ENCODE measurements around the gene DSPP. TPM values are rescaled to one million over a fixed set of nuclear protein-coding genes. Genes with fewer than 3 reads are reported as not detected.
"Not testable (repeated sequence)": the region's sequence is repeated elsewhere in the genome, so short reads cannot be mapped to it uniquely, and the experiment has no call there.

Gene DSPP
- total and polyA plus RNA-seq, 5 donors from 2014 or later, result not detected

DNA sequence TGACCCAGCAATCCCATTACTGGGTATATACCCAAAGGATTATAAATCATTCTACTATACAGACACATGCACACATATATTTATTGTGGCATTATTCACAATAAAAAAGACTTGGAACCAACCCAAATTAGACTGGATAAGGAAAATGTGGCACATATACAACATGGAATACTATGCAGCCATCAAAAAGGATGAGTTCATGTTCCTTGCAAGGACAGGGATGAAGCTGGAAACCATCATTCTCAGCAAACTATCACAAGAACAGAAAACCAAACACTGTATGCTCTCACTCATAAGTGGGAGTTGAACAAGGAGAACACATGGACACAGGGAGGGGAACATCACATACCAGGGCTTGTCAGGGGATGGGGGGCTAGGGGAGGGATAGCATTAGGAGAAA is 34.0 kb upstream of the DSPP start:
- H3K4me1 Mint-ChIP-seq; H3K9me3 Mint-ChIP-seq; H3K27me3 Mint-ChIP-seq; DNase-seq; H3K27ac ChIP-seq (ENCODE audit: insufficient read depth, low read length, poor library complexity, severe bottlenecking); H3K4me3 ChIP-seq (ENCODE audit: low read depth, low read length); H3K4me1 ChIP-seq (ENCODE audit: control insufficient read depth, insufficient read depth, low read length, poor library complexity, severe bottlenecking); H3K36me3 Mint-ChIP-seq; H3K4me3 Mint-ChIP-seq; H3K27me3 ChIP-seq (ENCODE audit: control insufficient read depth, insufficient read depth, low read length); H3K27ac Mint-ChIP-seq; H3K9me3 ChIP-seq (ENCODE audit: control insufficient read depth in 2 of 2, low read length in 2 of 2); H3K36me3 ChIP-seq (ENCODE audit: control insufficient read depth, insufficient read depth, low read length); ATAC-seq (ENCODE audit: low read depth in 2 of 2): not testable (repeated sequence)

DNA sequence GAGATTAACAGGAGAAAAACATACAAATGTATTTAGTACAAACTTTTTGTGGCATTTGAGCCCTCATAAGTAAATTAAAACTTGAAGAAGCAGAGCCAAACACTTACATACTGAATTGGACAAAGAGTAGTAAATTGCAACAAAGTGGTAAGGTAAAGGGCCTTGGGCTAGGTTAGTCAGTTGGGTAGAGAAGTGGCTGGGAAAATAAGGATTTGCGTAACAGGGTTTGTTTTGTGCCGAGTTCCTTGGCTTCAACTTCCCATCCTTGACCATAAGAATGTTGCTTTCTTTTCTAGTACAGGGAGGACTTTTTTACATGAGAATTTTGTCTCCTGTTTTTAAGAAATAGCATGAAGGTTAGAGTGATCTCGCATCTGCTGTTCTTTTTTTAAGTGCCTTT is 33.3 kb upstream of the DSPP start:
- peaks cover 0 to 1% (median 0%) of the 10 kb centered on the region in 7 donors for H3K9me3 Mint-ChIP-seq
- Histone ChIP-seq H3K36me3 (ENCODE audit: control insufficient read depth, insufficient read depth, low read length) (no peaks in the 10 kb centered on the region), H3K4me1 (ENCODE audit: control insufficient read depth, insufficient read depth, low read length, poor library complexity, severe bottlenecking) (no peaks in the 10 kb centered on the region)

DNA sequence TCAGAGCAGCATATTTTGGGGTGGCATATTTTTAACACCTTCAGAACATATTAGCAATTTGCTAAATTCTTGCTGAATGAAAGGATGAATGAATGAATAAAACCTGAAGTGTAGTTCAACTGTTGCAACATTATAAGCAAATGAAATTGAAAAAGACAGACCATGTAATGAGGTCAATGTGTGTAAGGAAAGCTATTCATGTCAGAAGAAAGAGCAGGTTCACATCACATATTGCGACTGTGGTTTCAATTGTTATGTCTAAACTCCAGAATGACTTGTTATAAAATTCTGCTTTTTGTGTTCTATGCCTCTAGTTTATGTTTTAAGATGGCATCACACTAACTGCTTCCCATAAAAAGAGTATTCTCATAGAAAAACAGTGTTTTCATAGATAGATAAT is 32.9 kb upstream of the DSPP start:
- H3K36me3 ChIP-seq (ENCODE audit: control insufficient read depth, insufficient read depth, low read length), result no peaks in the 10 kb centered on the region
- H3K4me1 ChIP-seq (ENCODE audit: control insufficient read depth, insufficient read depth, low read length, poor library complexity, severe bottlenecking), result no peaks in the 10 kb centered on the region
- Mint-ChIP-seq H3K9me3 (peaks cover 0 to 1% (median 0%) of the 10 kb centered on the region in 7 donors), H3K27ac (no peak overlapping the region), H3K36me3 (no peaks in the 10 kb centered on the region), H3K4me1 (no peaks in the 10 kb centered on the region), H3K27me3 (peaks cover 8% of the 10 kb centered on the region), H3K4me3 (no peak overlapping the region)
- ATAC-seq (ENCODE audit: low read depth in 2 of 2) (no peak), DNase-seq (no peak)
- H3K9me3 ChIP-seq (ENCODE audit: control insufficient read depth in 2 of 2, low read length in 2 of 2), result no peaks in the 10 kb centered on the region
- H3K27ac ChIP-seq (ENCODE audit: insufficient read depth, low read length, poor library complexity, severe bottlenecking), result no peak overlapping the region
- H3K4me3 ChIP-seq (ENCODE audit: low read depth, low read length), result no peak overlapping the region
- H3K27me3 ChIP-seq (ENCODE audit: control insufficient read depth, insufficient read depth, low read length), result no peaks in the 10 kb centered on the region

More for the DNA sequence above, 33.3 kb upstream of the DSPP start:
- peaks cover 8% of the 10 kb centered on the region for H3K27me3 Mint-ChIP-seq
- ATAC-seq (ENCODE audit: low read depth in 2 of 2) (no peak), DNase-seq (no peak)
- Histone ChIP-seq H3K9me3 (ENCODE audit: control insufficient read depth in 2 of 2, low read length in 2 of 2) (no peaks in the 10 kb centered on the region), H3K27ac (ENCODE audit: insufficient read depth, low read length, poor library complexity, severe bottlenecking) (no peak overlapping the region), H3K4me3 (ENCODE audit: low read depth, low read length) (no peak overlapping the region), H3K27me3 (ENCODE audit: control insufficient read depth, insufficient read depth, low read length) (no peaks in the 10 kb centered on the region)
- no peak overlapping the region for H3K4me3 Mint-ChIP-seq
- no peaks in the 10 kb centered on the region for H3K4me1 Mint-ChIP-seq
- H3K36me3 Mint-ChIP-seq, result no peaks in the 10 kb centered on the region
- H3K27ac Mint-ChIP-seq, result no peak overlapping the region

DNA sequence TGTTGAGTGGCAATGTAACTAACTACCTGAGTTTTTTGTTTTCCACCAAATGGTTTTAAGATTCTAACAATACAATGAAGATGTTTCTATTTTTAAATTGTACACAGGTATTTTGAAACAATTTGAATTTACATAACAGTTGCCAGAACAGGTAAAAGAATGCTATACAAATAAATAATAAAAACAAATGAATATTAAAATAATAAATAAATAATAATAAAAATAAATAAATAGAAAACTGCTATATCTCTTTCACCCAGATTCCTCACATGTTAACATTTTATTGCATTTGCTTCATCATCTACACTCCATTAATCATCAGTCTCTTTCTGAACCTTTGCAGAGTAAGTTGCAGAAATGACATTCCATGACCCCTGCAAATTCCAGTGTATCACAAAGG is 32.3 kb upstream of the DSPP start:
- no peak for DNase-seq
- H3K27me3 Mint-ChIP-seq, result peaks cover 8% of the 10 kb centered on the region
- peaks cover 0 to 1% (median 0%) of the 10 kb centered on the region in 7 donors for H3K9me3 Mint-ChIP-seq
- H3K4me1 Mint-ChIP-seq, result no peaks in the 10 kb centered on the region
- no peak overlapping the region for H3K4me3 ChIP-seq (ENCODE audit: low read depth, low read length)
- no peak overlapping the region for H3K27ac ChIP-seq (ENCODE audit: insufficient read depth, low read length, poor library complexity, severe bottlenecking)
- H3K36me3 ChIP-seq (ENCODE audit: control insufficient read depth, insufficient read depth, low read length), result no peaks in the 10 kb centered on the region
- H3K9me3 ChIP-seq (ENCODE audit: control insufficient read depth in 2 of 2, low read length in 2 of 2), result no peaks in the 10 kb centered on the region
- H3K27ac Mint-ChIP-seq, result no peak overlapping the region
- H3K27me3 ChIP-seq (ENCODE audit: control insufficient read depth, insufficient read depth, low read length), result no peaks in the 10 kb centered on the region
- ATAC-seq (ENCODE audit: low read depth in 2 of 2), result no peak
- no peaks in the 10 kb centered on the region for H3K36me3 Mint-ChIP-seq
- H3K4me1 ChIP-seq (ENCODE audit: control insufficient read depth, insufficient read depth, low read length, poor library complexity, severe bottlenecking), result no peaks in the 10 kb centered on the region
- H3K4me3 Mint-ChIP-seq, result no peak overlapping the region

DNA sequence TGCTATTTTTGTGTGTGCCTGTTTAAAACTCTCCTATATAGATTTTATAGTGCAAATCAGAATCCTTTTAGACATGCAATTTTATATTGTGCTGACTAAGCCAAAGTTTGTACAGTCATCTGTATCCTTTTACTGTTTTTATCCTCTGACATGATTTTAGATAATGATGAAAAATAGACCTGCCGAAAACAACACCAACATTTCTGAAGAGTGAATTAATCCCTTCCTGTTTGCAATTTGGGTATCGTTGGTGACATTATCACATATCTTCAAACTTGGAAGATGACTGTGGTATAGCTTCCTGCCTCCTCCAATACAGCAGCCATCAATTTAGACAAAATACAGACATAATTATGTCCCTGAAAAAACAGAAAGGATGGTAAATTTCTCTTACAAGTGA is 28.9 kb upstream of the DSPP start:
- Mint-ChIP-seq H3K27ac (no peak overlapping the region), H3K4me1 (no peaks in the 10 kb centered on the region), H3K9me3 (no peaks in the 10 kb centered on the region), H3K36me3 (no peaks in the 10 kb centered on the region), H3K27me3 (peaks cover 8% of the 10 kb centered on the region), H3K4me3 (no peak overlapping the region)
- Histone ChIP-seq H3K4me3 (ENCODE audit: low read depth, low read length) (no peak overlapping the region), H3K4me1 (ENCODE audit: control insufficient read depth, insufficient read depth, low read length, poor library complexity, severe bottlenecking) (no peaks in the 10 kb centered on the region), H3K27ac (ENCODE audit: insufficient read depth, low read length, poor library complexity, severe bottlenecking) (no peak overlapping the region), H3K27me3 (ENCODE audit: control insufficient read depth, insufficient read depth, low read length) (no peaks in the 10 kb centered on the region), H3K36me3 (ENCODE audit: control insufficient read depth, insufficient read depth, low read length) (no peaks in the 10 kb centered on the region), H3K9me3 (ENCODE audit: control insufficient read depth in 2 of 2, low read length in 2 of 2) (no peaks in the 10 kb centered on the region)
- DNase-seq (no peak), ATAC-seq (ENCODE audit: low read depth in 2 of 2) (no peak)

GRCh38 chr4:87580057-87580456 is 28.3 kb upstream of the DSPP start:
- Histone ChIP-seq H3K4me1 (ENCODE audit: control insufficient read depth, insufficient read depth, low read length, poor library complexity, severe bottlenecking) (no peaks in the 10 kb centered on the region), H3K9me3 (ENCODE audit: control insufficient read depth in 2 of 2, low read length in 2 of 2) (no peaks in the 10 kb centered on the region), H3K27ac (ENCODE audit: insufficient read depth, low read length, poor library complexity, severe bottlenecking) (no peak overlapping the region), H3K27me3 (ENCODE audit: control insufficient read depth, insufficient read depth, low read length) (no peaks in the 10 kb centered on the region), H3K4me3 (ENCODE audit: low read depth, low read length) (no peak overlapping the region), H3K36me3 (ENCODE audit: control insufficient read depth, insufficient read depth, low read length) (no peaks in the 10 kb centered on the region)
- H3K27ac Mint-ChIP-seq, result no peak overlapping the region
- no peak for DNase-seq
- H3K4me3 Mint-ChIP-seq, result no peak overlapping the region
- H3K4me1 Mint-ChIP-seq, result no peaks in the 10 kb centered on the region
- ATAC-seq (ENCODE audit: low read depth in 2 of 2), result no peak
- H3K27me3 Mint-ChIP-seq, result peaks cover 8% of the 10 kb centered on the region
- H3K9me3 Mint-ChIP-seq, result no peaks in the 10 kb centered on the region
- no peaks in the 10 kb centered on the region for H3K36me3 Mint-ChIP-seq

DNA sequence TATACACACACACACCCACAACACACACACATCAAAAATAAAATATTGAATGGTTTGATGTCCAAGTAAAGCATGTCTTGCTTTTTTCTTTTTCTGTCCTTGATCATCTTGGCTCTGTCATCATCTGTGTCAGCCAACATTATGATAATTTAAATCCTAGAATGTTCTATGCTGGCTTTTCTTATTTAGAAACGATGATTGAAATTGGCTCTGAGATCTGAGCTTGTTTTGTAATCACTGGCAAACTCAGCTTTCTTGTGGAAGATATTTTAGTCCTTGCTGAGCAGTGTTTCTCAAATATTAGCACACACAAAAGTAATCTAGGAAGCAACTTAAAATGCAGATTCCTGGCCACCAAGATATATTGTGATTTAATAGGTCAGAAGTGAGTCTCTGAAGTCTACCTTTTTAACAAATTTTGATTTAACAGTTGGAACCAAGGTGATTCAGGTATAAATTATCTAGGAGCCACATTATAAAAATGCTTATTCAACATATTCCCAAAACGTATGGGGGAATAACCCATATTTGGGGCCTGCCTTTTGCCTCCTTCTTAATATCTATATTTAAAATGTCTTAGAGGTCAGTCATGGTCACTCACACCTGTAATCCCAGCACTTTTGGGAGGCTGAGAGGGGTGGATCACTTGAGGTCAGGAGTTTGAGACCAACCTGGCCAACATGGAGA is 24.0 kb upstream of the DSPP start:
- H3K9me3 ChIP-seq (ENCODE audit: control insufficient read depth in 2 of 2, low read length in 2 of 2), result no peaks in the 10 kb centered on the region
- H3K4me1 ChIP-seq (ENCODE audit: control insufficient read depth, insufficient read depth, low read length, poor library complexity, severe bottlenecking), result no peaks in the 10 kb centered on the region
- H3K36me3 Mint-ChIP-seq, result no peaks in the 10 kb centered on the region
- no peaks in the 10 kb centered on the region for H3K27me3 Mint-ChIP-seq
- peaks cover 0 to 5% (median 0%) of the 10 kb centered on the region in 7 donors for H3K9me3 Mint-ChIP-seq
- no peaks in the 10 kb centered on the region for H3K4me1 Mint-ChIP-seq
- H3K36me3 ChIP-seq (ENCODE audit: control insufficient read depth, insufficient read depth, low read length), result no peaks in the 10 kb centered on the region
- DNase-seq (no peak), ATAC-seq (ENCODE audit: low read depth in 2 of 2) (no peak)
- no peaks in the 10 kb centered on the region for H3K27me3 ChIP-seq (ENCODE audit: control insufficient read depth, insufficient read depth, low read length)
- H3K4me3 ChIP-seq (ENCODE audit: low read depth, low read length), result no peak overlapping the region
- no peak overlapping the region for H3K27ac Mint-ChIP-seq
- H3K27ac ChIP-seq (ENCODE audit: insufficient read depth, low read length, poor library complexity, severe bottlenecking), result no peak overlapping the region
- no peak overlapping the region for H3K4me3 Mint-ChIP-seq

DNA sequence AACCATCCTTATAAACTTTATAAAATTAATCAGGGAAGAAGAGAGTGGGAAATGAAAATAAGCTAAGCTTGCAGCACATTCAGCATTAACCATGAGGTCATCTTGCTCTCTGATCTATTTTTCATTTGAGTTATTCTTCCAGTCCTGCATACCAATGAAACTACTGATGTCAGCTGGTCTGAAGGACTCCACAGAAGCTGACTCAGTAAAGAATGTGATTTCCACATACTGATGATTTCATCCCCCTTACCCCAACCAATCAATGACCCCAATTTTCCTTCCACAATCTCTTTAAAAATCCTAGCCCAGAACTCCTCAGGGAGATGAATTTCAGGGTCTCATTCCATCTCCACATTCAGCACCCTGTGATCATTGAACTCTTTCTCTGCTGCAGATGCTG is 18.8 kb upstream of the DSPP start:
- Histone ChIP-seq H3K27me3 (ENCODE audit: control insufficient read depth, insufficient read depth, low read length) (no peaks in the 10 kb centered on the region), H3K36me3 (ENCODE audit: control insufficient read depth, insufficient read depth, low read length) (no peaks in the 10 kb centered on the region), H3K4me3 (ENCODE audit: low read depth, low read length) (no peak overlapping the region), H3K9me3 (ENCODE audit: control insufficient read depth in 2 of 2, low read length in 2 of 2) (no peaks in the 10 kb centered on the region), H3K4me1 (ENCODE audit: control insufficient read depth, insufficient read depth, low read length, poor library complexity, severe bottlenecking) (no peaks in the 10 kb centered on the region), H3K27ac (ENCODE audit: insufficient read depth, low read length, poor library complexity, severe bottlenecking) (no peak overlapping the region)
- Mint-ChIP-seq H3K36me3 (no peaks in the 10 kb centered on the region), H3K4me3 (no peak overlapping the region), H3K27me3 (peaks cover 4% of the 10 kb centered on the region), H3K9me3 (peaks cover 0 to 6% (median 0%) of the 10 kb centered on the region in 7 donors), H3K27ac (no peak overlapping the region), H3K4me1 (no peaks in the 10 kb centered on the region)
- no peak for ATAC-seq (ENCODE audit: low read depth in 2 of 2)
- no peak for DNase-seq

Data from CD4-positive, CD25-positive, alpha-beta regulatory T cell (primary cell).